ENCODE results near the gene DLGAP1.

Gene DLGAP1

GRCh38 chr18:3713166-3713565 is 741.9 kb downstream of the DLGAP1 start:
- H3K4me3 ChIP-seq (ENCODE audit: control insufficient read depth in 1 of 7, extremely low read depth in 1 of 7, insufficient read depth in 4 of 7, low read depth in 2 of 7, low read length in 6 of 7) = no peak overlapping the region
- DNase-seq = no peak
- no peaks in the 10 kb centered on the region for H3K27me3 ChIP-seq (replicated peaks in 2 of 5; ENCODE audit: control insufficient read depth in 4 of 5, insufficient read depth in 5 of 5, low read length in 4 of 5)
- WGBS (ENCODE audit: insufficient coverage) = 97% methylated on average over 4 of the region's 4 CpGs
- peaks cover 20 to 78% (median 35%) of the 10 kb centered on the region in 4 experiments for H3K4me1 ChIP-seq (ENCODE audit: control extremely low read depth in 1 of 4, control insufficient read depth in 4 of 4, insufficient read depth in 4 of 4, low read length in 3 of 4)
- POLR2A ChIA-PET = no interaction called here
- CTCF ChIA-PET = interaction anchor here (0.8 to 1.5 kb wide), 3 partner anchors 59 to 415 kb away, joined by 3 to 10 read pairs (median 4); no protein-coding TSS in a partner anchor
- H3K27ac ChIP-seq (ENCODE audit: insufficient read depth in 1 of 2, low read depth in 1 of 2, low read length in 2 of 2, poor library complexity in 1 of 2, severe bottlenecking in 2 of 2) = no peak overlapping the region
- no peaks in the 10 kb centered on the region for H3K9me3 ChIP-seq (ENCODE audit: control extremely low read depth in 1 of 5, control insufficient read depth in 4 of 5, insufficient read depth in 2 of 5, low read depth in 1 of 5, low read length in 4 of 5)
- H3K36me3 ChIP-seq (ENCODE audit: control insufficient read depth in 4 of 4, insufficient read depth in 4 of 4, low read length in 3 of 4) = no peaks in the 10 kb centered on the region

DNA sequence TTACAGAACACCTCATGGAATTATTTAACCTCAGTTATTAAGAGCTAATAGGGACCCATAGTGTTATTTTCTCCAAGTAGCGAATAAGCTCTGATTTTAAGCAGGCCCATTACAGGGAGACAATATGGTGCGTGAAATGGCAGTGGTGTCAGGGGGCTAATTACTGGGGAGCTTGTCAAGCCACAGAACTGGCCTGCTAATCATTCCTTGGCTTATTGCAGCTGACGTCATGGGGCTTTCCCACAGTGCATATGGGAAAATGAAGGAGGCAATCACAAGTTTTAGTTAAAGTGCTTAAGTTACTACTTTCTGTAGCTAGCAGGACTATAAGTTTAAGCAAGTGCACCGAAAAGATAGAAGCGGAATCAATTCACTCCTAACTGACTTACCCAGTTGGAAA is 742.6 kb downstream of the DLGAP1 start:
- Histone ChIP-seq H3K9me3 (ENCODE audit: control extremely low read depth in 1 of 5, control insufficient read depth in 4 of 5, insufficient read depth in 2 of 5, low read depth in 1 of 5, low read length in 4 of 5) (no peaks in the 10 kb centered on the region), H3K27me3 (replicated peaks in 2 of 5; ENCODE audit: control insufficient read depth in 4 of 5, insufficient read depth in 5 of 5, low read length in 4 of 5) (no peaks in the 10 kb centered on the region), H3K4me3 (ENCODE audit: control insufficient read depth in 1 of 7, extremely low read depth in 1 of 7, insufficient read depth in 4 of 7, low read depth in 2 of 7, low read length in 6 of 7) (no peak overlapping the region), H3K4me1 (ENCODE audit: control extremely low read depth in 1 of 4, control insufficient read depth in 4 of 4, insufficient read depth in 4 of 4, low read length in 3 of 4) (peaks cover 16 to 72% (median 34%) of the 10 kb centered on the region in 4 experiments), H3K27ac (ENCODE audit: insufficient read depth in 1 of 2, low read depth in 1 of 2, low read length in 2 of 2, poor library complexity in 1 of 2, severe bottlenecking in 2 of 2) (no peak overlapping the region), H3K36me3 (ENCODE audit: control insufficient read depth in 4 of 4, insufficient read depth in 4 of 4, low read length in 3 of 4) (no peaks in the 10 kb centered on the region)
- ChIA-PET POLR2A (no interaction called here), CTCF (interaction anchor here (0.8 to 1.5 kb wide), 3 partner anchors 59 to 415 kb away, joined by 3 to 10 read pairs (median 4); no protein-coding TSS in a partner anchor)
- DNase-seq = no peak
- WGBS (ENCODE audit: insufficient coverage) = 100% methylated on average over 4 of the region's 5 CpGs

- 10% methylated on average over 7 of the region's 8 CpGs for WGBS (ENCODE audit: insufficient coverage)
- no peaks in the 10 kb centered on the region for H3K9me3 ChIP-seq (ENCODE audit: control extremely low read depth in 1 of 5, control insufficient read depth in 4 of 5, insufficient read depth in 2 of 5, low read depth in 1 of 5, low read length in 4 of 5)
- CTCF ChIA-PET = interaction anchor here (0.6 to 3.8 kb wide), 9 partner anchors 8 to 429 kb away, joined by 3 to 23 read pairs (median 3); no protein-coding TSS in a partner anchor
- H3K4me1 ChIP-seq (ENCODE audit: control extremely low read depth in 1 of 4, control insufficient read depth in 4 of 4, insufficient read depth in 4 of 4, low read length in 3 of 4) = peaks cover 9 to 58% (median 29%) of the 10 kb centered on the region in 4 experiments
- no peaks in the 10 kb centered on the region for H3K36me3 ChIP-seq (ENCODE audit: control insufficient read depth in 4 of 4, insufficient read depth in 4 of 4, low read length in 3 of 4)
- H3K4me3 ChIP-seq (ENCODE audit: control insufficient read depth in 1 of 7, extremely low read depth in 1 of 7, insufficient read depth in 4 of 7, low read depth in 2 of 7, low read length in 6 of 7) = no peak overlapping the region
- POLR2A ChIA-PET = no interaction called here
- no peaks in the 10 kb centered on the region for H3K27me3 ChIP-seq (replicated peaks in 2 of 5; ENCODE audit: control insufficient read depth in 4 of 5, insufficient read depth in 5 of 5, low read length in 4 of 5)
- peak in 2 of 3 donors; percentile 47 to 60 for DNase-seq
- H3K27ac ChIP-seq (ENCODE audit: insufficient read depth in 1 of 2, low read depth in 1 of 2, low read length in 2 of 2, poor library complexity in 1 of 2, severe bottlenecking in 2 of 2) = no peak overlapping the region
Observed at GRCh38 chr18:3710712-3711301, 744.3 kb downstream of the DLGAP1 start.

- 0% methylated on average over 3 of the region's 4 CpGs for WGBS (ENCODE audit: insufficient coverage)
Observed at GRCh38 chr18:3709205-3709604, 745.9 kb downstream of the DLGAP1 start.

GRCh38 chr18:3706279-3707097 is 748.6 kb downstream of the DLGAP1 start:
- 92% methylated on average over 6 of the region's 9 CpGs for WGBS (ENCODE audit: insufficient coverage)
- peak; percentile 60 to 81 (median 71) for DNase-seq
- POLR2A ChIA-PET = no interaction called here
- Histone ChIP-seq H3K36me3 (ENCODE audit: control insufficient read depth in 4 of 4, insufficient read depth in 4 of 4, low read length in 3 of 4) (no peaks in the 10 kb centered on the region), H3K4me1 (ENCODE audit: control extremely low read depth in 1 of 4, control insufficient read depth in 4 of 4, insufficient read depth in 4 of 4, low read length in 3 of 4) (peaks cover 7 to 31% (median 26%) of the 10 kb centered on the region in 4 experiments), H3K27me3 (replicated peaks in 2 of 5; ENCODE audit: control insufficient read depth in 4 of 5, insufficient read depth in 5 of 5, low read length in 4 of 5) (no peaks in the 10 kb centered on the region), H3K9me3 (ENCODE audit: control extremely low read depth in 1 of 5, control insufficient read depth in 4 of 5, insufficient read depth in 2 of 5, low read depth in 1 of 5, low read length in 4 of 5) (no peaks in the 10 kb centered on the region), H3K4me3 (ENCODE audit: control insufficient read depth in 1 of 7, extremely low read depth in 1 of 7, insufficient read depth in 4 of 7, low read depth in 2 of 7, low read length in 6 of 7) (no peak overlapping the region), H3K27ac (ENCODE audit: insufficient read depth in 1 of 2, low read depth in 1 of 2, low read length in 2 of 2, poor library complexity in 1 of 2, severe bottlenecking in 2 of 2) (no peak overlapping the region)
- CTCF ChIA-PET = interaction anchor here (0.5 to 7.5 kb wide), 4 partner anchors 9 to 1165 kb away, joined by 4 to 49 read pairs (median 10); no protein-coding TSS in a partner anchor

More at GRCh38 chr18:3709205-3709604, 745.9 kb downstream of the DLGAP1 start:
- Histone ChIP-seq H3K36me3 (ENCODE audit: control insufficient read depth in 4 of 4, insufficient read depth in 4 of 4, low read length in 3 of 4) (no peaks in the 10 kb centered on the region), H3K9me3 (ENCODE audit: control extremely low read depth in 1 of 5, control insufficient read depth in 4 of 5, insufficient read depth in 2 of 5, low read depth in 1 of 5, low read length in 4 of 5) (no peaks in the 10 kb centered on the region), H3K4me1 (ENCODE audit: control extremely low read depth in 1 of 4, control insufficient read depth in 4 of 4, insufficient read depth in 4 of 4, low read length in 3 of 4) (peaks cover 7 to 47% (median 26%) of the 10 kb centered on the region in 4 experiments), H3K4me3 (ENCODE audit: control insufficient read depth in 1 of 7, extremely low read depth in 1 of 7, insufficient read depth in 4 of 7, low read depth in 2 of 7, low read length in 6 of 7) (no peak overlapping the region), H3K27me3 (replicated peaks in 2 of 5; ENCODE audit: control insufficient read depth in 4 of 5, insufficient read depth in 5 of 5, low read length in 4 of 5) (no peaks in the 10 kb centered on the region), H3K27ac (ENCODE audit: insufficient read depth in 1 of 2, low read depth in 1 of 2, low read length in 2 of 2, poor library complexity in 1 of 2, severe bottlenecking in 2 of 2) (no peak overlapping the region)
- ChIA-PET CTCF (interaction anchor here (1.6 to 3.8 kb wide), 5 partner anchors 9 to 160 kb away, joined by 3 to 23 read pairs (median 12); no protein-coding TSS in a partner anchor), POLR2A (no interaction called here)
- DNase-seq = peak in 1 of 3 donors; percentile 49

- Histone ChIP-seq H3K27me3 (replicated peaks in 2 of 5; ENCODE audit: control insufficient read depth in 4 of 5, insufficient read depth in 5 of 5, low read length in 4 of 5) (no peaks in the 10 kb centered on the region), H3K27ac (ENCODE audit: insufficient read depth in 1 of 2, low read depth in 1 of 2, low read length in 2 of 2, poor library complexity in 1 of 2, severe bottlenecking in 2 of 2) (no peak overlapping the region), H3K4me1 (ENCODE audit: control extremely low read depth in 1 of 4, control insufficient read depth in 4 of 4, insufficient read depth in 4 of 4, low read length in 3 of 4) (peaks cover 7 to 23% (median 18%) of the 10 kb centered on the region in 4 experiments), H3K4me3 (ENCODE audit: control insufficient read depth in 1 of 7, extremely low read depth in 1 of 7, insufficient read depth in 4 of 7, low read depth in 2 of 7, low read length in 6 of 7) (no peak overlapping the region), H3K9me3 (ENCODE audit: control extremely low read depth in 1 of 5, control insufficient read depth in 4 of 5, insufficient read depth in 2 of 5, low read depth in 1 of 5, low read length in 4 of 5) (no peaks in the 10 kb centered on the region), H3K36me3 (ENCODE audit: control insufficient read depth in 4 of 4, insufficient read depth in 4 of 4, low read length in 3 of 4) (no peaks in the 10 kb centered on the region)
- CTCF ChIA-PET = interaction anchor here (0.6 to 7.5 kb wide), 9 partner anchors 10 to 291 kb away, joined by 3 to 49 read pairs (median 9); no protein-coding TSS in a partner anchor
- 95% methylated on average over 2 of the region's 3 CpGs for WGBS (ENCODE audit: insufficient coverage)
- POLR2A ChIA-PET = no interaction called here
- DNase-seq = no peak
Observed at GRCh38 chr18:3704556-3705344, 750.4 kb downstream of the DLGAP1 start.
